WTC11 (cell line): ENCODE measurements around the gene SFT2D3. TPM values are rescaled to one million over a fixed set of nuclear protein-coding genes. Genes with fewer than 3 reads are reported as not detected.

Source experiments
- ATF2 ChIP-seq: sonication (generic); formaldehyde crosslinking; IDR thresholded peaks from 2 replicates; pipeline ENCODE4 v1.8.1; 2022; ENCODE audit warnings: low read depth, missing genetic modification reagents, borderline replicate concordance
- ATF3 ChIP-seq: sonication (generic); formaldehyde crosslinking; conservative IDR thresholded peaks from 2 replicates; pipeline ENCODE4 v1.8.1; 2022; ENCODE audit warnings: mild to moderate bottlenecking, missing genetic modification reagents
- ATF6 ChIP-seq: sonication (generic); formaldehyde crosslinking; IDR thresholded peaks from 2 replicates; pipeline ENCODE4 v1.8.1; 2023; ENCODE audit warnings: mild to moderate bottlenecking, missing genetic modification reagents
- CREM ChIP-seq: sonication (generic); formaldehyde crosslinking; IDR thresholded peaks from 2 replicates; pipeline ENCODE4 v1.8.1; 2022; ENCODE audit warnings: mild to moderate bottlenecking, missing genetic modification reagents, moderate library complexity
- E2F5 ChIP-seq: sonication (generic); formaldehyde crosslinking; IDR thresholded peaks from 2 replicates; pipeline ENCODE4 v1.8.1; 2022; ENCODE audit warnings: mild to moderate bottlenecking, moderate library complexity, missing genetic modification reagents
- ELF4 ChIP-seq: sonication (generic); formaldehyde crosslinking; IDR thresholded peaks from 2 replicates; pipeline ENCODE4 v1.8.1; 2022; ENCODE audit warnings: low read depth, mild to moderate bottlenecking, moderate library complexity, missing genetic modification reagents
- EMX1 ChIP-seq: fragments of 250-450 bp; sonication (Bioruptor Pico); IDR thresholded peaks from 2 replicates; pipeline ENCODE4 v1.8.0; 2021; ENCODE audit warnings: mild to moderate bottlenecking
- ERG ChIP-seq: fragments of 250-450 bp; sonication (Bioruptor Pico); IDR thresholded peaks from 2 replicates; pipeline ENCODE4 v1.8.0; 2021; ENCODE audit warnings: mild to moderate bottlenecking
- IRF2 ChIP-seq: sonication (generic); formaldehyde crosslinking; IDR thresholded peaks from 2 replicates; pipeline ENCODE4 v1.8.0; 2022; ENCODE audit warnings: low read depth, missing genetic modification reagents, borderline replicate concordance
- MAX ChIP-seq: sonication (generic); formaldehyde crosslinking; IDR thresholded peaks from 2 replicates; pipeline ENCODE4 v1.8.0; 2022; ENCODE audit warnings: mild to moderate bottlenecking, missing genetic modification reagents
- MLX ChIP-seq: sonication (generic); formaldehyde crosslinking; IDR thresholded peaks from 2 replicates; pipeline ENCODE4 v1.8.1; 2023; ENCODE audit warnings: mild to moderate bottlenecking, missing genetic modification reagents, moderate library complexity
- MXD4 ChIP-seq: fragments of 250-450 bp; sonication (Bioruptor Pico); IDR thresholded peaks from 2 replicates; pipeline ENCODE4 v1.8.0; 2021; ENCODE audit warnings: mild to moderate bottlenecking, moderate library complexity, borderline replicate concordance
- MYBL2 ChIP-seq: sonication (generic); formaldehyde crosslinking; IDR thresholded peaks from 2 replicates; pipeline ENCODE4 v1.8.1; 2023; ENCODE audit warnings: mild to moderate bottlenecking, moderate library complexity, missing genetic modification reagents
- NFATC4 ChIP-seq: fragments of 250-450 bp; sonication (Bioruptor Pico); IDR thresholded peaks from 2 replicates; pipeline ENCODE4 v1.9.0; 2021; ENCODE audit warnings: mild to moderate bottlenecking
- NR2C2 ChIP-seq: sonication (generic); formaldehyde crosslinking; IDR thresholded peaks from 2 replicates; pipeline ENCODE4 v1.8.0; 2022; ENCODE audit warnings: mild to moderate bottlenecking, missing genetic modification reagents
- NR3C1 ChIP-seq: sonication (generic); formaldehyde crosslinking; conservative IDR thresholded peaks from 2 replicates; pipeline ENCODE4 v1.8.1; 2023; ENCODE audit warnings: low read depth, mild to moderate bottlenecking, missing genetic modification reagents
- RELA ChIP-seq: sonication (generic); formaldehyde crosslinking; IDR thresholded peaks from 2 replicates; pipeline ENCODE4 v1.8.1; 2022; ENCODE audit warnings: missing genetic modification reagents, mild to moderate bottlenecking, borderline replicate concordance
- STAT6 ChIP-seq: sonication (generic); formaldehyde crosslinking; conservative IDR thresholded peaks from 2 replicates; pipeline ENCODE4 v1.8.1; 2023; ENCODE audit warnings: mild to moderate bottlenecking, low read depth, missing genetic modification reagents, moderate library complexity
- ZBTB43 ChIP-seq: sonication (generic); formaldehyde crosslinking; IDR thresholded peaks from 2 replicates; pipeline ENCODE4 v1.8.1; 2023; ENCODE audit warnings: mild to moderate bottlenecking, missing genetic modification reagents
- ZNF219 ChIP-seq: sonication (generic); formaldehyde crosslinking; IDR thresholded peaks from 2 replicates; pipeline ENCODE4 v1.8.0; 2023; ENCODE audit warnings: missing genetic modification reagents, mild to moderate bottlenecking, borderline replicate concordance
- ZNF232 ChIP-seq: sonication (generic); formaldehyde crosslinking; IDR thresholded peaks from 2 replicates; pipeline ENCODE4 v1.8.0; 2022; ENCODE audit warnings: mild to moderate bottlenecking, missing genetic modification reagents
- ZNF281 ChIP-seq: sonication (generic); formaldehyde crosslinking; IDR thresholded peaks from 2 replicates; pipeline ENCODE4 v1.8.0; 2023; ENCODE audit warnings: mild to moderate bottlenecking, missing genetic modification reagents
- total RNA-seq: library from RNA; stranded (reverse); gene quantifications from 3 replicates; pipeline ENCODE4 v1.2.3, GENCODE V29; 2021

The SFT2D3 gene
- total RNA-seq, 1 experiment from 2014 or later, result 10.5 TPM

- TF ChIP-seq IRF2 (CRISPR knock-in tag) (peak; percentile 86), NR3C1 (CRISPR knock-in tag) (no peak; the same call in 1 of the 2 replicates), ZBTB43 (no peak; the same call in 1 of the 2 replicates), ATF6 (CRISPR knock-in tag) (no peak), MAX (CRISPR knock-in tag) (peak; percentile 80; the same call in 1 of the 2 replicates), E2F5 (CRISPR knock-in tag) (peak; percentile 84), MYBL2 (CRISPR knock-in tag) (no peak), ZNF281 (CRISPR knock-in tag) (peak; percentile 81; the same call in 1 of the 2 replicates), ATF2 (CRISPR knock-in tag) (no peak), RELA (CRISPR knock-in tag) (no peak; the same call in 1 of the 2 replicates), STAT6 (no peak), ATF3 (CRISPR knock-in tag) (peak; percentile 24; the same call in 1 of the 2 replicates), CREM (CRISPR knock-in tag) (peak; percentile 82), ELF4 (CRISPR knock-in tag) (peak; percentile 15; the same call in 1 of the 2 replicates), ZNF232 (peak; percentile 61), ZNF219 (CRISPR knock-in tag) (0 out of 2 replicates have a peak, but pooled peaks have one; percentile 75), ERG (CRISPR knock-in tag) (0 out of 2 replicates have a peak, but pooled peaks have one; percentile 58), MXD4 (CRISPR knock-in tag) (no peak), NFATC4 (CRISPR knock-in tag) (no peak), EMX1 (CRISPR knock-in tag) (peak; percentile 74), NR2C2 (CRISPR knock-in tag) (no peak), MLX (no peak)
These were observed 526 bp downstream of the SFT2D3 start (continued) for GRCh38 chr2:127701651-127702394.
